ENCODE data around the gene XAGE2.
"Not testable (repeated sequence)": the region's sequence is repeated elsewhere in the genome, so short reads cannot be mapped to it uniquely, and the experiment has no call there.

XAGE2 gene, protein sequence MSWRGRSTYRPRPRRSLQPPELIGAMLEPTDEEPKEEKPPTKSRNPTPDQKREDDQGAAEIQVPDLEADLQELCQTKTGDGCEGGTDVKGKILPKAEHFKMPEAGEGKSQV

DNA sequence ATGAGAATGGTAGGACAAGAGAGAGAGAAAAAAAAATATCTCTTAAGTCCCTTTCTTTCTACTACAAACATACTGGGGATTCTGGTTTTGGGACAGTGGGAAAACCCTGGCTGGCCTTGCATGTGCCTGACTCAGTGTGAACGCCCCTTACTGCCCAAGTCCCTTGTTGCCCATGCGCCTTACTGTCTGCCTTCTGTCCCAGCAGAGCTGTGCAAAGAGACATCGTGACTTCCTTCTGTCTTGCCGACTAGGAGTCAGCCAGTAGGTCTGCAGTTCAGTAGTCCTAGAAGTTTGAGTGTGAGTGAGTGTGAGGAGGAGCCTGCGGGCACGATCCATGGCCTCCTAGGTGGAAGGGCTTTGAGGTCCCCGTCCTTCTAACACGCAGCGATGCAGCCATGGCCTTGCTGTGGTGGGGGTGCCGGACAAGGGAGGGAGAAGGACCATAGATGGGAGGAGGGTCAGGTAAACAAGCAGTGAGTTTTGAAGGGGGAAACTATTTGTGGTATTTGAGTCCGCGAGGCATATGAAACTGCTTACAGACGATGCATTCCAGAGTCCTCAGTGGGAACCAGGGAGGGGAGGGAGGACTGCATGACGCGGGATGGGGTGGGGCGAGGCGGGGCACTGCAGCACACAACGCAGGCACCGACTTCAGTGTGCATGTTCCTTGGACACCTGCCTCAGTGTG is at the start of gene XAGE2:
Gene XAGE2, plus strand, starts transcription at position 654 of the 688 bp plus-strand sequence. CDS start 994 bp downstream, outside the sequence.
- no peak for DNase-seq

DNA sequence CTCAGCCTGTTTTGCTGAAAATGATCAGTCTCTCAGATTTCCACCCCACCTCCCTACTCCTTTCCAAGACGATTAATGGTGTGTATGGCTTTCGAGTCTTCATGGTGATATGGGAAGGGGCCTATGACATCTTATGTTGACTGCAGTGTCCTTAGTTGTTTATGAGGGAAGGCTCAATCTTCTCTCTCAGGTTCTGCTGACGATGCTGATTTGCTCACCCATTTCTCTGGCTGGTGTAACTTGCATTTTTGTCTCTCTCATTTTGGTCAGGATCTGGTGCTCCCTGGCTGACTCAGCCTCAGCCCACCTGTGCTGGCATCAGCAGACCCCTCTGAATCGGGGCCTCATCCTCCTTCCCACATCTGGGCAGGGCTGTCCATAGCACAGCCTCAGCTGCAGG is 31.4 kb upstream of the XAGE2 start:
- DNase-seq: no peak

DNA sequence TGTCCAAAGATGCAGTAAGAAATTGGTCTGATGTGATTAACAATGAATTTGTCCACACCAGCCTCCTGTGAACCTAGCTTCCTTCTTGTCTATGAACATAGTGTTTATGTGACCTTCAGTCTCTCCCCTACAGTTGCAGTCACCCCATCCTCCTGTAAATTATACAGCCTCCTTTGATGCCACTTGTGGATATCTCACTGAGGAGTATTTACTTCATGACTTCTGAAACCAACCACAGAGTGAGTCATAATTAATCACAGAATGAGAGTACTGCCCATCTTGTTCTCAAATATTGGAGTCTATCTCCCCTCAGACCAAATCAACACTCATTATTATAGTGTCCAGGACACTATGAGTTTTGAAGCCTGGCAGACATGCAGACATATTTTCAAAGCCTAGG is 27.3 kb upstream of the XAGE2 start:
- no peak for DNase-seq

DNA sequence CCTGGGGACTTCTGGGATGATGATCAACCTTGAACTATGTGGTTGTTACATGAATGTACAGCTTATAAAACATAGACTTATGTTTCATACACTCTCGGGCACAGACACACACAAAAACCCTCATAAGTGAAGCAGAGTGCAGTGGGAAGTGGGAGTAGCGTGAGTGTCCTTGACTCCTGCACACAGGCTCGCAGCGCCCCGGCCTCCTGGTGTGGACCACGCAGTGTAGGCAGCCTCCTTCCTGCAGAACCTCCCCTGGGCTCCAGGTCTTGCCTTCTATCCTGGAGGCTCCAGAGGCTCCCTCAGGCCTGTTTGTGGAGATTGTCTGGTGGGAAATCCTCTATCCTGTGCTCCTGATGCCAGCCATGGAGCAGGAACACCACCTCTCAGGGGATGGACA is 25.7 kb upstream of the XAGE2 start:
- DNase-seq: not testable (repeated sequence)

DNA sequence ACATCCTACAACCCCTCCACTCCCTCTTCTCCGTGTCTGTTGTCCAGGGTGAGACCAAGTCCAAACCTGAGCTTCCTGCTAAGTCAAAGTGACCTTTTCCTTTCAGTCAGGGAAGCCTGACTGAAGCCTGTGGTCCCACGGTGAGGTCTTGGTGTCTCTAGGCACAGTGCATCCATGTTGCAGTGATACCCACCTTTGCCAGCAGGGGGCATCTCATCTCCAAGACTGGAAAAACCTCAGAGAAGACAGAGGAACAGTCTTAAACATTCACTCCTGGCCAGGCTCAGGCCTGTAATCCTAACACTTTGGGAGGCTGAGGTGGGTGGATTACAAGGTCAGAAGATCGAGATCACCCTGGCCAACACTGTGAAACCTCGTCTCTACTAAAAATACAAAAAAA is 23.4 kb upstream of the XAGE2 start:
- DNase-seq: peak; percentile 74

DNA sequence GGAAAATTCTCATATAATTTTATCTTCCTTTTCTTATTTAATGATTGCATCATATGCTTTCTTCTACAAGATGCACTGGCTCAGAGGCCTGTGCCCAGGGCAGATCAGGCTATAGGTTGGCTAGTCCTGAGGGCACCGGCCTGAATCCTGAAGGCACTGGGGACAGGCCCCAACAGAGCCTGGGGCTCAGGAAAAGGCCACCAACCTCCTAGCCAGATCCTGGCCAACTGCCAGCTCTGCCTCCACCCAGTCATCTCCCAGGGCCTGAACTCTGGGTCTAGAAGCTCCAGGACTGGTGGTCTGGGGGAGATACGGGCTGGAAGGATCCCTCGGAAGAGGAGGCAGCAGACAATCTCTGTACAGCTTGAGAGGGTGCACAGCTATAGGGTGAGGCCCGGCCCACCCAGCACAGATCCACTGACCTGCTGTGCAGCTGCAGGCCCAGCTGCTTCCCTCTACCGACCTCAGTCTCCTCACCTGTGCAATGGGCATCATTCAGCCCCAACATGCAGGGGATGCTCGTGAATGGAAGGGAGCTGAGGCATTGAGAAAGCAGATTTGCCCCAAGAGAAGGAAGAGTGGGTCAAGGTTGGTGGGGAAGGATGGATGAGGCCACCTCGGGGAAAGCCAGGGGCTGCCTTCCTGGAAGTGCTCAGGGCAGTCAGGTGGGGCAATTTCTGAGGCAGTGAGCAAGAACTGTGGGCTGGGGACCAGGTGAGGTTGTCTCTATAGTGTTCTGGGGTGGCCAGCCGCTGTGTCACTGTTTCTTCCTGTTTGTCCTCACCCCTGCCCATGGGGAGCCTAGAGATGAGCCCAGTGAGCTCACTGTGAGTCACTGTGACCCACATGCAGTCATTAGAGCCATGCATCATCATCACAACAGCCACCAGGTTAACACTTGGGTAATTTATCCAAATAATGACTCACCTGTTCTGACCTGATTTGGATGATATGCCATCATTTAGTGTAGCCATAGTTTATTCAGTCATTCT is 22.4 kb upstream of the XAGE2 start:
- DNase-seq: peak; percentile 63

DNA sequence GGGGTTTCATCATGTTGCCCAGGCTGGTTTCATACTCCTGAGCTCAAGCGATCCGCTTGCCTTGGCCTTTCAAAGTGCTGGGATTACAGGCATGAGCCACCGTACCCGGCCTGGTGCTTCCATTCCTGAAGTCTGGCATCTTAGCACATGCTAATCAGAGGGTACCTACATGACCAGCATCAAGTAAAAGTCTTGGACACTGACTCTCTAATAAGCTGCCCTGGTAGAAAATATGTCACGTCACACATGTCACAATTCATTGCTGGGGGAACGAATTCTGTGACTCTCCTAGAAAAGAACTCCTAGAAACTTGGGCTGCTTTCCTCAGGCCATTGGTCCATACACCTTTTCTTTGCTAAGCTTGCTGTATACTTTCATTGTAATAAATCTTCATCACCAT is 19.1 kb upstream of the XAGE2 start:
- no peak for DNase-seq

DNA sequence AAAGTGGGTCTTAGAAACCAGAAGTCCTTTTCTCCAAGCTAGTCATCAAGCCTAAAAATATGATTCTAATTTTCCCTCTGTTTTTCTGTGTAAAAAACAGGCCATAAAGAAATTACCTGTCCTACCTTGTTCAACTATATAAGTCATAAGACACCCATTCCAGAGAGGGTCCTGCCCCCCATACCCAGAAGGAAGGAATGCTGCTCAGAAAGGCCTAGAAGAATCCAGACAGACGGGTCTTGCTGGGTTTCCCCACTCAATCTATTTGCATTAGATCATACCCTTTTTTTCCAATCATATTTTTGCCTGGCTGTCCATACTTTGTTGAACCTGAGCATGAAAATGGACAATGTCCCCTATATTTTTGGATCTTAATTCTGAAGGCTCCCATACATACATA is 16.3 kb upstream of the XAGE2 start:
- DNase-seq: no peak

DNA sequence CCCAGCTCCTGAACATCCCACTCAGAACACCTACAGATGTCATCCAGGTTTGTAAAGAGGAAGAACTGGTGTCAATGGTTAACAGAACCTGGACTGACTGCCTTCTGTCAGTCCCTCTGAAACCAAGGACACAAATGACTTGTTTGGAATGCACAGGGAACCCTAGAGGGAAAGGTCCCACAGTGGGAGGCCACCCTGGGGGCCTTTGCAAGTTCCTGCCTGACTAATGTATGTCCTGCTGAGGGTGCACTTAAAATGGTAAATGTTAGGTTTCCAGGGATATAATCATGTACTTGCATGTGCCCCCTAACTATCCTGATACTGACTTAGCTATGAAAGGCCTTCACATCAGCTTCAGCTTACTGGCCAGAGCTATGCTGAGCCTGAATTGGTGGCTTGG is 15.0 kb upstream of the XAGE2 start:
- DNase-seq: no peak

DNA sequence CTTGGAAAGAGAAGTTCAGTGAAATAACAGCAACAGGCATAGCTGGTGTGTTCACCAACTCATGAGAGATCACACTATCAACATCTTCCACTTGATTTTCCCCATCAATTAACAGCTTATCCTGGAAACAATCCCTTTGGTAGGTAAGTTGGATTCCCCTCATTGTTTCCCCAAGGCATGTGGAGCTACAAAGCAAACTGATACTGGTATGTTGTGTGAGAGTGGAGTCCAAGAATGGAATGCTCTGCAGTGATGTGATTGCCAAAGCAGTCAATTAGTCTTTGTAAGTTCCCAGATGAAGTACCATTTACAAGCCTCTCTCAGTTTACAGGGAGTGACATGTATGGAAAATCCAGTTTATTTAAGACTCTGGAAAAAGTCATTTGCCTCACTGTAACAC is 13.7 kb upstream of the XAGE2 start:
- DNase-seq: no peak

DNA sequence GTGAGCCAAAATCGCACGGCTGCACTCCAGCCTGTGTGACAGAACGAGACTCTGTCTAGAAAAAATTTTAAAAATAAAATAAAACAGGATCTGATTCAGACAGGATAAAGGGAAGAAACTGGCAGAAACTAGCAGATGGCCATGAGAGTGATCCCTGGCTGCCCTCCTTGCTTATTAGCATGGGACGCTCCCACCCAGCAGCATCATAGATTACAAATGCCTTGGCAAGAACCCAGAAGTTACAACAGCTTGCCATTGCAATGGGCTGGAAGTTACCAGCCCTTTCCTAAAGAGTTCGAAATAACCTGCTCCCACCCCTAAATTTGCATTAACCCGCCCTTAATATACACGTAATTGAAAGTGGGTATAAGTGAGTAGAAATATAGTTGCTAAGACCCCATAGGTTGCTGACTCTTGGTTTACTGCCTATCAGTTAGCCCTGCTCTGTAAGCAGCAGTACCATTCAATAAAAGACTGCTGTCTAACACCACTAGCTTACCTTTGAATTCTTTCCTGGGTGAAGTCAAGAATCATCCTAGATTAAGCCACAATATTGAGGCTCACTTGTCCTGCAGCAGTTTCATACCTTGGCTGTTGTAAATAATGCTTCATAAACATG is 9.1 kb upstream of the XAGE2 start:
- no peak for DNase-seq

DNA sequence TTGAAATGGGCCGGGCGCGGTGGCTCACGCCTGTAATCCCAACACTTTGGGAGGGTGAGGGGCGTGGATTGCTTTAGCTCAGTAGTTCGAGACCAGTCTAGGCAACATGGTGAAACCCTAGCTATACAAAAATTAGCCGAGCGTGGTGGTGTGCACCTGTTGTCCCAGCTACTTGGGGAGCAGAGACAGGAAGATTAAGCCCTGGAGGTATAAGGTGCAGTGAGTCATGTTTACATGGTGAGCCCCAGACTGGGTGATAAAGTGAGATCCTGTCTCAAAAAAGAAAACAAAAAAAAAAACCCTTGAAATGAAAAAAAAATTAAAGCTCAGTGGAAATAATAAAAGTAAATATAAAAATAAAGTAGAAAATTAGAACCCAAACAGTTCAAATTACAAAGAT is 6.9 kb upstream of the XAGE2 start:
- no peak for DNase-seq

DNA sequence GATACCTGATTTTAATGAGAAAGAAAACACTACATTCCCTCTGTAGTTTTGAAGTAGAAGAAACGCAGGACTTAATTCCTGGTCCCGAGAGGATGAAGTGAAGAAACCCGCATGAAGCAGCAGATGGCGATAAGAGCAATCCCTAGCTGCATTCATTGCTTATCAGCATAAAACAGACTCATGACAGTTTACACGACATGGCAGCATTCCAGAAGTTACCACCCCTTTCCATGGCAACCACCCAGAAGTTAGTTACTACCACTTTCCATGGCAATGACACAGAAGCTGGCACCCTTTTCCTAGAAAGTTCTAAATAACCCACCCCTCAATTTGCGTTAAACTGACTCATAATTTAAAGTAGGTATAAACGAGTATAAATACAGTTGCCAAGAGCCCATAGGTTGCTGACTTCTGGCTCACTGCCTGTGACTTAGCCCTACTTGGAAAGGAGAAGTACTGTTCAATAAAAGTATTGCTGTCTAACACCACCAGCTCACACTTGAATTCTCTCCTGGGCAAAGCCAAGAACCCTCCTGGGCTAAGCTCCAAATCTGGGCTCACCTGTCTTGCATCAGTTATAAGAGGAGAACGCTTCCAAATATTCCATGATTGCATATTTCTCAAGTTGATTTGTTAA is 5.5 kb upstream of the XAGE2 start:
- no peak for DNase-seq

DNA sequence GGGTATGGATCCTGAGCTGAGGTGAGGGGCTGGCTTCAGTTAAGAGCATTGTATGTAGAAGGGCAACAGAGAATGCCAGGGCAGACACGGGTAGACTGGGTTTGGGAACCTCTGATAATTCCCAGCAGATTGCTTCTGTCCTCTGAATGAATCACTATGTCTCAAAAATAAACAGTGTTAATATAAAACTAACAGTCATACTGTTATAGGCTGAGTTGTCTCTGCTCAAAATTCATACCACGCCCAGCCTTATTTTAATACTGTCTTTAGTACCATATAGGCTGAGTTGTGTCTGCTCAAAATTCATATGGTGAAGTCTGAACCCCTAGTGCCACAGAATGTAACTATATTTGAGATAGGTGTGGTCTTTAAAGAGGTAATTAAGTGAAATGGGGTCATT is 10.0 kb downstream of the XAGE2 start:
- DNase-seq: no peak

DNA sequence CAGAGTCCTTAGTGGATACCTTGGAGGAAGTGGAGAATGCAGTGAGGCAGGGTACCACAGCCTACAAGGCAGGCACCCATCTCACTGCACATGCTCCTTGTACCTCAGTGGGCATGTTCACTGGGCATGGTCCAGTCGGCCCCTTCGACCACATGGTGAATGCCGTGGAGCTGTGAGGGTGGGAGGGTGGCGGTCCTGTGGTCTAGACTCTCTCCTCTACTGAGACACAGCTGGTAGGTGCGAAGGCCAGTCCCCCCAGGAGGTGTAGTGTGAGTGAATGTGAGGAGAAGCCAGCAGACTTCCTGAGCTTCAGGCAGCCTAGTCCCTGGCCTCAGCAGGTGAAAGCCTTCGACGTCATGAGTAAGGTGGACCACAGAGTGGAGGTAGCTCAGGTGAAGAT is 12.2 kb downstream of the XAGE2 start:
- no peak for DNase-seq

DNA sequence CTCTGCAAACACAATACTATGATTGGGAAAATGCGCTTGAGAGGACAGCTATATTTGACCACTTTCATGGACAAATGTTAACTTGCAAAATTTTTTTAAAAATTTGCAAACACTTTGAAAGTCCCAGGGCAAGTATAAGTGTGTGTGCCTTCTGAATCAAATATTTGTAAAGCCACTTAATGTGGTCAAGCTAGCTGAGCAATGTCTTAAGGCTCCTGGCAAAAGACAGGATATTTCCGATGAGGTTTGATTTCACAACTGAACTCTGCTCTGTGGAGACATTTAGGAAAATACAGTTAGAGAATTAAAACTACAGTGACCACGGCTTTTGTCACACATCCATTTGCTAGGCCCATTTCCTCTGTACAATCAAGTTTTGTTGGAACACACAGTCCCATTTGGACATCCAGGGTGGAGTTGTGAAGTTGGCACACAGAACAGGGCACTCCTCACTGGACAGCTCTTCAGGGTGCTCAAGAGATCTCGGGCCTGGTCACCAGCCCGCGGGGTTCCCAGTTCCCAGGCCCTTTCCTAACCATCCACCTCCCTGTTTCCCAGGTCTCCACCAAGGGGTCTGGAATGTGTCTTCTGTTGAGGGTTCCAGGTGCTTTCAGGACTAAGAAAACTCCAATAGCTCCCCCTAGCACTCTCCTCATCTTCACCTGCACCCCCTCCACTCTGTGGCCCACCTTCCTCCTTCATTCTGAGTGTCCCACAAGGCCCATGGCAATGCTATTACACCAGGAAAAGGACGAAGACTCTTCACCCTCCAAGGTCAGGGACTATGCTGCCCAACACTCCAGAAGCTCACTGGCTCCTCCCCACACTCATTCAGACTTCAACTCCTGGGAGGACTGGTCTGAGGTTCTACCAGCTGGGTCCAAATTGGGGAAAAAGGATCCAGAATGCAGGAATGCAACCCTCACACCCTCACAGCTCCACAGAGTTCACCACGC is 41.9 kb downstream of the XAGE2 start:
- no peak for DNase-seq

DNA sequence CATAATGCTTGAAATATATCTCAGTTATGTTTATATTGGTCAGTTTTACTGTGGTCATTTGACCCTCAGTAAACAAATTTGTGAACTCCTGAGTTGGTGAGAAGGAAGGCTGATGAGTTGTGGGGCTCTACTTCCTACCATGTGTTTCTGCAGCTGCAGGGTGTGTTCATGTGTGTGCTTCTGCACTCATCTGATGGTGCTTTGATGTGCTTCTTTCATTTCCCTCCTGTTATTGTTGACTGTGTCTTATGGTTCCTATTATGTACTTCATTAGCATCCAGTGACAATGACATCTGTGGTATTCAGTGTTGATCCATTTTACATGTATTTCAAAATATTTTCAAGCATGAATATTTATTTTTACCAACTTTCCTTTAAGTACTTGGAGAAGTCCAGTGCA is 46.5 kb downstream of the XAGE2 start:
- no peak for DNase-seq

DNA sequence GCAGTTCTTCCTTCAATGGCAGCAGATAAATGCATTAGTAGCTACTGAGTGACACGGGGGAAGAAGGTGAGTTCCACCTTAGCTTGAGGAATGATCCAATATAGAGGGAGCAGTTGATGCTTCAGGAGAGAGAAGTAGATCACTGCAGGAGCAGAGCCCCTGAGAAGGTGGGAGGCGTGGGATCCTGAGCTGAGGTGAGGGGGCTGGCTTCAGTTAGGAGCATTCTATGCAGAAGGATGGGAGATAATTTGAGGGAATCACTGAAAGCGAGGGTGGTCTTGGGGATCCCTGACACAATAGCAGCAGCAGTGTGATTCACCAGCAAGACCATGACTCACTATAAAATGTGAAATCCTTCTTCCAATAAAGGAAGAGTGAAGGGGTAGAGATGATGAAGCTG is 48.0 kb downstream of the XAGE2 start:
- no peak for DNase-seq

DNA sequence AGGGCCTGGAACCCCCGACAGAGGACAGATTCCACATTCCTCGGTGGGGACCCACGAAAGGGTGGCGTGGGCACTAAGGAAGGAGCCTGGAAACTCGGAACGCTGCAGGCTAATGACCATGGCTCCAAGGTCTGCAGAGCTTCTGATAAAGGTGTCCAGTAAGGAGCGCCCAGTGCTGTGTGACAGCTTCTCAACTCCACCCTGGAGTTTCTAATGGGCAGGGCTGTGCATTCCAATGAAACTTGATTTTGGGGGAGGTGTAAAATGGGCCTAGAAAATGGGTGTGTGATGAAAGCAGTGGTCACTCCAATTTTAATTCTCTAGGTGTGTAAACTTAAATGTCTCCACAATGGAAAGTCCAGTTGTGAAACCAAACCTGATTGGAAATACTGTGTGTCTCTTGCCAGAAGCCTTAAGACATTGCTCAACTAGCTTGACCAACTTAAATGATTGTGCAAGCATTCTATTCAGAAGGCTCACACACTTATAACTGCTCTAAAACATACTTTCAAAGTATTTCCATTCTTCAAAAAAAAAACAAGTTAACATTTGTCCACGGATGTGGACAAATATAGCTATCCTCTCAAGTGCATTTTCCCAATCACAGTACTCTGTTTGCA is 52.1 kb downstream of the XAGE2 start:
- DNase-seq: no peak

DNA sequence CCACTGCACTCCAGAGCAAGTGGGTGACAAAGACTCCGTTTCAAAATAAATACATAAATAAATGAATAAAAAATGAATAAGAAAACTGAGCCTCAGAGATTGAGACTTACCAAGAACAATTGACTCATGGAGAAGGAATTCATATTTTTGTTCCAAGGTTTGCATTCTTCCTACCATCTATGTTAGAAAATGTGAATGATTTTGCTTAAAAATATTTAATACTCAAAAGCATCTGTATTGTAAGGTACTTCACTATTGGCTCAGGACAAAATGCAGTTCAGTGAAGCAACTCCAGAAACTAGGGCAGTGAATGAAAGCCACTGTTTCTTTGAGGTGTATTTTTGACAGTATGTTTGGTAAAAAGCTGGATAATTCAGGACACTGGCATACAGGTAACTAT is 54.1 kb downstream of the XAGE2 start:
- no peak for DNase-seq

DNA sequence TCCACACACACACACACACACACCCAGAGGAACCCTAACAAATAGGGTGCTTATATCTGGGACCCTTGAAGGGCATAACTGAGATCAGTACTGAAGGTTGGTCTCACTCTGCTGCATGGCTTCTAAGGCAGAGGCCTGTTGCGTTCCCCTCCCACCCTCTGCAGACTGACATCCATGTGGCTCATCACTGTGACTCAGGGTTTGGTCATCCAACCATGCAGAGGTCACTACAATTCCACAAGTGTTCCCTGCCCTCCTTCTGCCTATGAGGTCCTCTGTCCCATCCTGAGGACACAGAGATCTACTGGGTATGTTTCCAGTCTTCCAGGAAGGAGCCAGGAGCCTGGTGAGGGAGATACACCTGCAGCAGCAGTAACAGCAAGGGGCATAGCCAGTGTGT is 55.8 kb downstream of the XAGE2 start:
- no peak for DNase-seq

Measured in activated effector memory CD4-positive, alpha-beta T cell treated with anti-CD3 and anti-CD28 coated beads, Interleukin-2, amount 50 U/mL, for 16 hours (primary cell).